ENCODE data around the gene CRAMP1.
A peak's percentile ranks its signal among the peaks of the same experiment; 100 is the strongest.

Gene CRAMP1

GRCh38 chr16:1723450-1724147 is 111.4 kb downstream of the CRAMP1 start:
- H3K27ac Mint-ChIP-seq: peak overlapping the region; percentile 26
- H3K36me3 Mint-ChIP-seq (ENCODE audit: low read depth): peaks cover 35% of the 10 kb centered on the region
- peaks cover 41% of the 10 kb centered on the region for H3K4me1 Mint-ChIP-seq (ENCODE audit: low read depth)
- H3K4me3 Mint-ChIP-seq: no peak overlapping the region
- no peaks in the 10 kb centered on the region for H3K27me3 Mint-ChIP-seq
- no peak for DNase-seq
- H3K9me3 Mint-ChIP-seq: no peaks in the 10 kb centered on the region

GRCh38 chr16:1724491-1724890 is 112.3 kb downstream of the CRAMP1 start:
- no peak for DNase-seq
- Mint-ChIP-seq H3K27ac (no peak overlapping the region), H3K4me1 (ENCODE audit: low read depth) (peaks cover 34% of the 10 kb centered on the region), H3K36me3 (ENCODE audit: low read depth) (peaks cover 44% of the 10 kb centered on the region), H3K9me3 (no peaks in the 10 kb centered on the region), H3K27me3 (no peaks in the 10 kb centered on the region), H3K4me3 (no peak overlapping the region)

GRCh38 chr16:1726661-1727502 is 114.7 kb downstream of the CRAMP1 start:
- peaks cover 52% of the 10 kb centered on the region for H3K36me3 Mint-ChIP-seq (ENCODE audit: low read depth)

More at GRCh38 chr16:1726661-1727502, 114.7 kb downstream of the CRAMP1 start:
- no peak for DNase-seq
- H3K4me1 Mint-ChIP-seq (ENCODE audit: low read depth): peaks cover 21% of the 10 kb centered on the region
- no peak overlapping the region for H3K4me3 Mint-ChIP-seq
- H3K27me3 Mint-ChIP-seq: no peaks in the 10 kb centered on the region
- no peaks in the 10 kb centered on the region for H3K9me3 Mint-ChIP-seq
- H3K27ac Mint-ChIP-seq: peak overlapping the region; percentile 27

Data from activated T-cell treated with anti-CD3 and anti-CD28 coated beads, Interleukin-2, amount 50 U/mL, for 24 hours (primary cell).